GM18868 (cell line): Measurements from ENCODE around the gene CRYGN.

ENCODE experiments used
- ATAC-seq: cut with Tn5 transposase; IDR thresholded peaks from one replicate; pipeline ENCODE4 v1.9.1; 2021; ENCODE audit warnings: mild to moderate bottlenecking, moderate library complexity; ENCODE audit not compliant: unreplicated experiment

The CRYGN gene

DNA sequence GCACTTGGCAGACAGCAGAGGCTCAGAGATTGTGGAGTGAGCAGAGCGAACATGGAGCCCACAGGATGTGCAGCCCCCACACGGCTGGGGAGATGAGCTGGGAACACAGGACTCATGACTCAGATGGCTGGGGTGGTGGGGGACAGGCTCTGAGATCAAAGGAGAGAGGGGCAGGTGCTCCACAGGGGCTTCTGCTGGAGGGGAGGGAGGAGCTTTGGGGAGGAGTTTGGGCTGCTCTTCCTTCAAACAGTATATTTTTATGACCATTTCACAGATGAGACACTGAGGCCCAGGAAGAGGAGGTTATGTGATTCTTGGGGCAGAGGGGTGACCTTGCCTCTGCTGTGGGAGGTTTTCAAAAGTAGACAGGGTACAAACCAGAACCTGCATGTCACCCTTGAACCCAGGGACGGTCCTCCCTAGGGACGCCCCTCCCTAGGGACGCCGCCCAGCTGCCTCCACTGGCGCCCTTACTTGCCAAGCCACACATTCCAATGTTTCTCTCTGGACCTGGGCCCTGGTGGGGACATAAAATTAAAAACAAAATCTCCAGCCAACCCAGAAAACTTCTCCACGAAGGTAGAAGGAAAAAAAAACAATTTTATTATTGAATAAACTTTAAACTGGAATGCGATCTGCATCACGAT lies 981 bp upstream of the CRYGN start:
- ATAC-seq, result no peak

DNA sequence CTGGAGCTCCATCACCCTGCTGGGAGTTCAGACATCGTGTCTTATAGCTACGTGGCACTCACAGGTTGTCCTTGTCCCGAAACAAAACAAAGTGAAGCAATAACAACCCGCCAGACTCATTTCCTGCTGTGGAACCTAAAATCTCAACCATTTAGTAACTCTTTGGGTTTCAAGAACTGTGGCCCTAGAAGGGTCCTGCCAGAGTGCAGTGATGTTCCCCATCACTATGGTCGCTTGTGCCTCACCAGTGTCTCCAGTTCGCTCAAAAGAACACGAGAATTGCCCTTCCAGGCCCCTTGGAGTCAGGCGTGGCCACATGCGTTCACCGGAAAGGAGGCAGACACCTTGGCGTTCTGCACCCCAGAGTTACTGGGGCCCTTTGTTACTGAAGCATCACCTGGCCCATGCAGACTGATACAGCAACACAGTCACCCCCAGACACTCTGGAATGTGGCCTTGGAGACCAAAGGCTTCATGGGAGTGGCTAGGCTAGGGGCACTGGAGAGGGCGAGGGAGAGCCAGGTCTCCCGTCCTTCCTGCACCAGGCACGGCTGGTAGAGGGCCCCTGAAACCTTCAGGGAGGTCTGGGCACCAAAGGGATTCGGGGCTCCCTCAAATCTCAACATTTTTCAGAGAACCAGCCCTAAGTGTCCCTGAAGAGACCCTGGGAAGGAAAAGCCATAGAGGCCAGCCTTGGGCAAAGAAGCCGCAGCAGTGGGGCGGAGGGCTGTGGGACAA lies 908 bp downstream of the CRYGN start:
- no peak for ATAC-seq

DNA sequence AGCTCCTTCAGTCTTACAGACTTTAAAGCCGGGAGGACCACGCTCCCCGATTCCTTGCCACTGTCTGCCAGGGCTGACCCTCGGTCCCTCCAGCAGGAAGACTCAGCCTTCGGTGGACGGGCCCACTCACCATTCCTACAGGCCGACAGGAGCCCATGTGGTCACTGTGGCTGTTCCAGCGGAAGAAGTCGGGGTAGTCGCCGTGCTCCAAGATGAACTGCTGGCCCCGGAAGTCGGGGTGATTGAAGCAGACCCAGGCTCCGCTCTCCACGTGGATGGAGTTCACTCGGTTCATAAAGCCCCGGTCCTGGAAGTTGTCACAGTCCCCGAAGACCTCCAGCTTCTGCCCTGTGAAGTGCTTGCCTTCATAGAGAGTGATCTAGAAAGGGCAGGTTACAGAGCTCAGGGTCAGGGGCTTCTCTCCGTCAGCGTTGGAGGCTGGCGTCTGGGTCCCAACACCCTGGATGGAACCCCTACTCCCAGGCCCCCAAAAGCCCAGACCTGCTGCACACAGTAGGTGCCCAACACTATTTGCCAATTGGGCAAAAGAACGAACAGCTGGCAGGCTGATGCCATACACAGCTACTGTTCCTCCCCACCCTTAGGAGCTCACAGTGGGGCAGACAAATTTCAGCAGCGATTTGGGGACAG lies 1.9 kb downstream of the CRYGN start:
- ATAC-seq, result no peak

DNA sequence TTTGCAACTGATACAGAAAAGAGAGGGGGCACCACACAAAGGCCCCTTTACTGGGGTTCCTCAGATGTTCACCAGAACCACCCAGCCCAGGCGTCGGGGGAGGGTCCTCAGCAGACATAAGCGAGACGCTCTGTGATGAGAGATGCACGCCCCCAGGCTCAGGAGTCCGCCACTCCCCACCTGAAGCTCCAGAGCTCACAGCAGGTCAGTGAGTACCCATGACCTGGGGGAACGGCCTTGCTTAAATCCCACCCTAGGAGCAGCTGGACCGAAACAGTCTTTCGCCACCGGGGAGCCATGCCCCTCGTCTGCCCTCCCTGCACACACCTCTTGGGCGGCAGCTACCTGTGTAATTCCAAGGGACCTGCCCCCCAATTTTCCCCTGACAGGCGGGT lies 2.8 kb downstream of the CRYGN start:
- no peak for ATAC-seq

DNA sequence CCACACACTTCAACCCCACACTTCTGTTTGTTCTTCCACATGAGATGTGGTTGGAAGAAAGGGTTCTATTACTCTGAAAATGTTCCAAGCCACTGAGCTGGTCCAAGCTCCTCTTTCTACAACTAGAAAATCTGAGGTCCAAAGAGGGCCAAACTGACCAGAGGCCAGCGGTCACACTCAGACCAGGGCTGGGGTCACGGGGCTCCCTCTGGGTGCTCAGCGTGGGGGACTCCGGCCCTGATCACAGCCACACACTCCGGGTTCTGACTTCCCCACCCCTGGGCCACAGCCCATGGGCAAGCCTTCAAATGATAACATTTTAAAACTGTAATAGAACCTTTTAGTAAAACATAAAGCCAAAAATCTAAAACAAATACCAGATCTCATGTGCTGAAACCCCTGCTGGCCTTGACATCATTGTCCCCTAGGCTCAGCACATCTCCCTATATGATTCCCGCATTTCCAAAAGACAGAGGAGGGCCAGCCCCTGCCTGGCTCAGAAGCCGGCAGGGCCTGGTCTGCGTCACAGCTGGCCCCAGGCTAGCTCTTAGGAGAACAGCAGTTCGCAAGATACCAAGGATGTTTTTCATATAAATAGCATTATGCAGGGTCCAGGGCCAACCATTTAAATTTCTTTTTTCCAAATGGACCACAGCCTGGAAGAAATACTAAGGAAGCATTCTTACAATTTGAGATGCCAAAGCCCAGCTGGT lies 3.3 kb downstream of the CRYGN start:
- no peak for ATAC-seq

DNA sequence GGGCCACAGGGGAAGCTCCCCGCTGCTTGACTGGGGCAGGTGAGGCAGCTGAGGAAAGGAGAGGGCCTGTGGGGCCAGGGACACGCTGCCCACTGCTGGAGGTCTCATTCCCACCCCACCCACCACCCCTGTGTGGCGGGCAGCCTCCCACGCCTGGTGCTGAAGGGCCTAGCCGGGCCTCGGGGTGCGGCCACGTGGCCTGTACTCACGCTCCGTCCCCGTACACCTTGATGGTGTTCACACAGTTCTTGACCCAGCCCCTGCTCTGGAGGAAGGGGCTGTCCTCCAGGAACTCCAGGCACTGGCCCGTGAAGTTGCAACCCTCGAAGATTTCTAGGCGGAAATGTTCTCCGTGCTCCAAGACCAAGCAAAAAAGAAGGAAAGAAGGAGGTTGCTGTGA lies 4.0 kb downstream of the CRYGN start:
- no peak for ATAC-seq

DNA sequence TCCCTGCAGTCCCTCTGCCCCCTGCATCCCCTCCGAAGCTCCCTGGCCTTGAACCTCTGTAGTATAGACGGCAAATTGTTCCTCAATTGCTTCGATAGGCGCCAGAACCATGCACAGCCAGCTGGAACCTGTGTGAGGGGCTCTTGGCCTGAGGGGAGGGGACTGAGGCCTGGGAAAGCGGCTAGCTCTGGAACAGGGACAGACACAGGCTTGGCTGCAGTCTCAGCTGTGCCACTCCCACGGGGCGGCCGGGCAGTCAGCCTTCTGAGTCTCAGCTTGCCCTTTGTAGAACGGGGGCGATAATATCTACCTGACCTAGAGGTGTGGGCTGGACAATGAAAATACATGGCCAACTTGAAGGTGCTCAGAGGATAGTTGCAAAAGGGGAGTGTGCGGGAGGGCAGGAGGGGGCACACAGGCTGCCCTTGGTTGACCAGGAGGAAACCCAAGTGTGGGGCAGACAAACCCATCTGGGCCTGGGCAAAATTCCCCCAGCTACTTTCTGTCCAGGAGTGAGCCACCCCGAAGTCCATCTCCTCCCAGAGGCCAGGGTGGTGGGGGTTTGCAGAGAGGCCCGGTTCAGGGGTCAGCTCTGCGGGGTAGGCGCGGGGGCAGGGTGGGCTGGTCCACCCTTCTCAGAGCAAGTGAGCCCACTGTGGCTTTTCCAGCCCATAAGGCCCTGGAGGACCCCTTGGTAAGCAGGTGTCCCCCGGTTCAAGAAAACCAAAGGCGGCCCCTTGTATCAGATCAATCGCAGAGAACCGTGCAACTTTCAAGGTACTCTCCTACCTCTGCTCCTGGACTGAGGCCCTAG lies 4.6 kb downstream of the CRYGN start:
- no peak for ATAC-seq

DNA sequence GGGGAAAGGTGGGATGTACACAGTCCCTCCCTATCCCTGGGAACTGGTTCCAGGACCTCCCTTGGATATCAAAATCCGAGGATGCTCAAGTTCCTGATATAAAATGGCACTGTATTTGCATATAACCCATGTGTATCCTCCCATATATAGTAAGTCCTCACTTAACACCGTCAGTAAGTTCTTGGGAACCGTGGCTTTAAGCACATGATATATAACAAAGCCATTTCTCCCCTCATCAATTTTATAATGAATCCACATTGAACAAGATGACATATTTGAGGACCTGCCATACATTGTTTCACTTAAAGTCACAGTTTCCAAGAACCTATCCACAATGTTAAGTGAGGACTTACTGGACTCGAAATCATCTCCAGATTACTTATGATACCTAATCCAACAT lies 5.4 kb downstream of the CRYGN start:
- no peak for ATAC-seq

DNA sequence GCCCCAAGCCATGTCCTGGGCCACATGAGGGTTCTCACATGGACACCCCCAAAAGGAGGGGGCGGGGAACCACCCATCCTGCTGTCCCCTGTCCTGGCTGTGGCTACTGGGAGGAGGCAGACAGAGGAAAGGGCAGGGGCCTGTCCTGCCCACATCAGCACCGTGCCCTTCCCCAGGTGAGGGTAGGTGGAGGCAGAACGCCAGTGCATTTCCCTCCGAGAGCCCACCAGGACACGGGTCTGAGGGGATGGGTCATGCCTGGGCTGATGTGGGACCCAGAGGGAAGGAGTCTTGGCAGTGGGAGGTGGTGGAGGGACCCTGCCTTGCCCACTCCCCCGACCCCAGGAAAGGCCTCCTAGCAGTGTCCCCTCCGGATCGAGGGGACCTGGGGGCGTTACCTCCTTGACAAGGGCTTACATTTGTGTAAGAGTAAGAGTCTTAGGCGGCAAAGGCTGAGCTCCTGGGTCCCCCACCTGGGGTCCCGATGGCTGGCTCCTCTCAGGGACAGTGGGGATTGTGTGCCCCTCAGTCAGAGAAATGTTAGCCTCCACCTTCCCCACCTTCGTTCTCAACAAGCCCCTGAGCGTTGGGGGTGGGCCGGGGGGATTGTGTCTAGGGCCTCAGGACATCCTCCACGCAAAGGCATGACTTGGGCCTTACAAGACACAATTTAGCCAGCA lies 6.1 kb downstream of the CRYGN start:
- ATAC-seq, result no peak

DNA sequence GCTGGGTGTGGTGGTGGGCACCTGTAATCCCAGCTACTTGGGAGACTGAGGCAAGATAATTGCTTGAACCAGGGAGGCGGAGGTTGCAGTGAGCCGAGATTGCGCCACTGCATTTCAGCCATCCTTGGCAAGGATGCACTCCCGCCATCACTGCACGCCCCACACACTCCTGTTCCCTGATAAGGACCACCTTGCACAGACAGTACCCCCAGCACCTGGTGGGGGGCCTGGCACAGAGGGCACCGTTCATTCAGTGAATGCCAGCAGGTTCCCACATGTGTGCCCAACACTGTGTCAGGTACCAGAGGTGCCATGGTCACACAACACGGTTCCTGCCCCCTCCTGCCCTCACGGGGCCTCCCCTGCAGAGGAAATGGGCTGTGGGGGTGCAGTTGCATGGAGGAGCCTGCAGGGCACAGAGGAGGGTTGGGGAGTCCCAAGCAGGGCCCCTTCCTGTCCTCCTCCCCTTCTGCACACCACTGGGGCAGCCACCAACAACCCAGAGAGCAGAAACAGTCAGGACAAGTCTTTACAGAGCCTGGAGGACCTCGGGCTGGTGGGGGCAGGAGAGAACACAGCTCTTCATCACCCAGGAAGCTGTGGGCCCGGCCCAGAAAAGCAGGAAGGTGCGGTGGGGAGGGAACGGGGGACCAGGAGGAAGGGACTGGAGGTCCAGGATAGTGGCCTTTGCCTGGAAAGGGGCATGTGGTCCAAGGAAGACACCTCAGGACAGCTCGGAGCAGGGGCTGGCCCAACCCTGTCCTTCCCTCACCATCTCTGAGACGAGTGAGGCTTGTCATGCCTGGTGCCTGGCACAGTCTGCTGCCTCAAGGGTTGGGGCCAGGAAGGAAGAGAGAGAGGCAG lies 7.1 kb downstream of the CRYGN start:
- peak; percentile 89 for ATAC-seq

DNA sequence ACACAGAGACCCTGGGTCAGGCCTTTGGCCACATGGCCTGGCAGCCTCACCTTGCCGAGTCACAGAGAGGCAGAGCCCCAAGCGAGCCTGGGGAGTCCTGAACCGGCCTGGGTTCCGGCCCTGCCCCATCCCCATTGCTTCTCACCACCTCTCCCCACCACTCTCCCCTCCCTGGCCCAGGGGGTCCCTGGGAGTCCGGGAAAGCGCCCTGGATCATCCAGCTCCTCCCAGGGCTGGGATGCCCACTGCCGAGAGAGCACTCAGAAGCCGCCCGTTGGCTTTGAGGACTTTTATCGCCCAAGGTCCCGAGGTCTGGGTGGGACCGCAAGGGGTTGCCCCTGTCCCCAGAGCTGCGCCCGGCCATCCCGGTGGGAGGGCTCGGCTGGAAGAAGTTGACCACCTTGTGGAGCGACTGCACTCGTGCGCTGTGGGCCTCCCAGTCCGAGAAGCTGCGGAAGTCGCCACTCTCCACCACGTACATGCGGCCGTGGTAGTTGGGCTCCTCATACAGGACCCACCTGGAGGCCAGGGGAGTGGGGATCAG lies 8.1 kb downstream of the CRYGN start:
- ATAC-seq, result no peak

DNA sequence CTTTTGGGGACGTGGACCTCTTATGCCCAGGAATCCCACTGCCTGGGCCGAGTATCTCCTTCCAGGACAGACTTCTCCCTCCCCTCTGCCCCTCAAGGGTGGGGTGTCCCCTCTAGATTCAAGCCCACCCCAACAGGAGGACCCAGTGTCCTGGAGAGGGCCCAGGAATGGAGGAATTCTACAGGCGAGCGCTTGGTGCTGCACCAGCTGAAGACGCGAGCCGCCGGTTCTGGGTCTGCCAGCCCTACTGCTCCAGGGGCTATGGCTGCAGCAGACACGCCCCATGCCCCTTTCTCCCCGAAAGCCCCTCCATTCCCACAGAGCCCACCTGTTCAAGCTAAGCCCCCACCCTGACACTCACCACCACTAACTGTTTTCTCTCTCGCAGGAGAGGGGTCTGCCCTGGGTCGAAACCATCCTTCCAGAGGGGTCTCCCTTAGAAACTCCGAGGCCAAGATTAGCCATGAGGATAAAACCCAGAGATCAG lies 8.6 kb downstream of the CRYGN start:
- ATAC-seq, result no peak

DNA sequence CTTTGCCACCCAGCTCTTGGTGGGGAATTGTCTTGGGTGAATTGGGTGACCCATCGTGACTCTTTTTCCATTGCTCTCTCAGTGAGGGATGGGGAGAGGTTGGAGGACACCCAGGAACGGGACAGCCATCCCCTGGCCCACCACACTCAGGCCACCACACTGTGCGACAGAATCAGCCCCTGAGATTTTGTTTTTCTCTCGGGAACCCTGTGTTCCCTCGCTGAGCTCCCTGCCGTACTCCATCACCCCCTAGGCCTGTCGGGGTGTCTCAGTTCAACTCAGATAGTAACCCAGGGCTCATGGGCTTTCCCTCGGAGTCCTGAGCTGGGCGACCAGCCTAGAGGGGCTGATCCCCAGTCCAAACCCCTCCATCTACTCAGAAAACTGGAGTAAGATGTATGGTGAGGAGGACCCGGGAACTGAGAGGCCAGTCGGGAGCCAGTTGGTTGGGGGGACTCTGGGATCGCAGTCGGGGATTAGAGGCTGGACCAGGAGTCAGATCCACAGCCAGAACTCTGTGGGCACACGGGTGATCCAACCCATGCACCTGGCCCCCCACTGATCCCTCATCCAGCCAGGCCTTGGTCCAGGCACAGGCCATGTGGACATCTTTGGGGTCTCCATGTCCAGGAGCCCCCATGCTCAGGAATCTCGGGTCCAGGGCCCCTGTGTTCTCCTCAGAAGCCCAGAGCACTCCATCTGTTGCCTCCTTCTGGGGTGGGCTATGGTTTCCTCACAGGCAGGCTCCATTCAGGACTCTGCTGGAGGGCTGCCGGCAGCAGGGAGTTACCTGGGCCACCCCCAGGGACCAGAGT lies 9.3 kb downstream of the CRYGN start:
- no peak for ATAC-seq

DNA sequence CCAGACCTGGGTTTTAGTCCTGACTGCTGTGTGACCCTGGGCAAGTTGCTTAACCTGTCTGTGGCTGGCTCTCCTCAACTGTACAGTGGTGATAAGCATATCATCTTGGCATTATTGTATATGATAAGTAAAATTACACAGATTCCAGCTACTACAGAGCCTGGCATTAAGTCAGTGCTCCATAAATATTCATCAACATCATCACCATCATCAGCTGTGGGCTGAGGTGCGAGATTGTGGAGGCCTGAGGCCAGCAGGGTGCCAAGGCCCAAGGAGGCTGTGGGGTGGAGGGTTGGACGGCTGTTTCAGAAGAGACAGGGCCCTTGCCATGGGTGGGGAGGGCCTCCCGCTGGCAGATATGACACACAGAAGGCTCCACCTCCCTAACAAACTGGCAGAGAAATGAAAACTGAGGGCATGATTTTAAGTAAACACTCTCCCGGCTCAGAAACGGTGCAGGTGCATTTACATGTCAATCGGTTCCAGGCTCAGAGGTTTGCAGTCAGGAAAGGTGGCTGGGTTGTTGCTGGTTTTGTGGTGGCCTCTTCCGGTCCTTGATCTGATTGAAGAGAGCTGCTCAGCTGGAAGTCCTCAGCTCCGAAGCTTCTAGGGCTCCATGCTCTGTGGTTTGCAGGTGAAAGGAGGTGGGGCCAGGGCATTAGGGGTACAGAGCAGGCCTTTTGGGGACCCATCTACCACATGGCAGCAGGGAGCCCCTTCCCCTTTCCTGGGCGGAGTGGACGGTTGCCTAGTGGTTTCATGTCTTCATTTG lies 10.2 kb downstream of the CRYGN start:
- ATAC-seq, result no peak

DNA sequence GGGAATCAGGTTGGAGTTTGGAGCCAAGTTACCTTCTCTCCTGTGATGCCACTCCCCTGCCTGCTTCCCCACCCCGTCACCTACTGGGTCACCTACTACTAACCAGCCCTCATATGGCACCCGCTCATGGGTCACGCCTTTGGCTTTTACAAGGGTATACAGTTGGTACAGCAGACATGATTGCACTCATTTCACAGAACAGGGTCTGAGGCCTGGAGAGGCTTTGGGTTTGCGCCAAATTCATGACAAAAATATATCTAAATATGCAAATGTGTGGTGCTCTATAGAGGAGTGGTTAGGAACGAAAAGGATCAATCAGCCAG lies 10.7 kb downstream of the CRYGN start:
- ATAC-seq, result no peak

DNA sequence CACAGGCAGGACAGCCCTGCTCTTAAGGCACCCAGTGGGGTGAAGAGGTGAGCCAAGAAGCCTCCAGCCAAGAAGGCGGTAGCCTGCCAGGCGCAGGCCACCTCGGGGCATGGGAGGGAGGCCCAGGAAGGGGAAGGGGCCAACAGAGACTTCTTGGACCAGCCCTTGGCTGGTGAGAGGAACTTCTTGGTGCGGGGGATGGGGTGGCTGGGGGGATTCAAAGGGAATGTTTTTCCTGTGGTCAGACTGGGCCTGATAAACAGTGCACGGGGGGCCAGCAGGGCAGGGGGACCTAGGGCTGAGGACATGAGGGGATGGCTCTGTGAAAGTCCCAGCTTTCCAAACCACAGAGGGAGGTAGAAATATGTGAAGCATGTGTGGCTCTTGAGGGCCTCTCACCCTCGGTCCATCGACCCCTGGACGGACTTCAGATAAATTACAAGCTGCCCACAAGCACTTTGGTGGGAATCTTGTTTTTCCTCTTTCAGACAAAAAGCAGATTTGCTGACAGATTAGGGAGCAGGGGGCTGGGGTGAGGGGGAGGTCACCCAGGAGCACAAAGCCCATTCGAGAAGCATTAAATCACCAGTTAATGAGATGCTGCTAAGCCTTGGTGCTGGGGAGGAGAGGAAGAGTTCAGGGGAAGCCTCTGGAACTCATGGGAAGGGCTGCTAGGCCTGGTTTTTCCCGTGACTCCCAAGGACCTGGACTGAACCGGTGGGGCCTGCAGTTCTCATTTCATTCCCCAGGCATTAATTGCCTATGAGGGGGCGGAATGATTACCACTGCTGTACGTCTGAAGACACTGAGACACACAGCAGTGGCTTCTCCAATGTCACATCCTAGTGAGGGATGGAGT lies 11.3 kb downstream of the CRYGN start:
- ATAC-seq, result no peak
